GM12878 (cell line): ENCODE data around the gene ERICH4. TPM values are rescaled to one million over a fixed set of nuclear protein-coding genes. Genes with fewer than 3 reads are reported as not detected.
A peak's percentile ranks its signal among the peaks of the same experiment; 100 is the strongest.

Source experiments
- ATAC-seq: fragments of 200-7000 bp; cut with Tn5 transposase; 3 replicates; pipeline ENCODE4 v1.9.1; 2020; ENCODE audit warnings: mild to moderate bottlenecking, moderate library complexity
- BruUV-seq: library from RNA; stranded (reverse); fragments of 400-500 nt; replicated peaks from 2 replicates; lab custom pipeline; 2021; lab: Mats Ljungman, UMichigan
- CTCF ChIA-PET: fragments of 300-600 bp; sonication (Branson Sonifier 250); formaldehyde crosslinking; extraction: SDS; loops from one replicate; lab custom pipeline; 2021; ENCODE audit warnings: inconsistent platforms; lab: Yijun Ruan, JAX
- POLR2A ChIA-PET: fragments of 350-600 bp; formaldehyde crosslinking; extraction: SDS; loops from one replicate; lab custom pipeline; 2021; ENCODE audit warnings: inconsistent platforms; lab: Charles Lee
- RAD21 ChIA-PET: fragments of 300-600 bp; sonication (Branson Sonifier 250); formaldehyde crosslinking; loops from one replicate; lab custom pipeline; 2023; ENCODE audit warnings: antibody characterized with exemption; ENCODE audit not compliant: unreplicated experiment; lab: Charles Lee
- SMC1A ChIA-PET: fragments of 300-600 bp; sonication (Branson Sonifier 250); formaldehyde crosslinking; loops from one replicate; lab custom pipeline; 2023; ENCODE audit not compliant: unreplicated experiment, uncharacterized antibody; lab: Charles Lee
- DNase-seq: peaks from one replicate; pipeline ENCODE4 v3.0.0-alpha.2; 2011; ENCODE audit warnings: low read depth, low spot score
- FAIRE-seq: peaks from 3 replicates; lab custom pipeline; 2011; peaks lifted over from hg19 to GRCh38; lab: Jason Lieb, UNC
- H2AFZ ChIP-seq: 2 replicates; pipeline ENCODE4 v1.6.0; 2011; ENCODE audit warnings: low read depth, low read length, control low read depth; ENCODE audit not compliant: control insufficient read depth
- H3K27ac ChIP-seq: 2 replicates; pipeline ENCODE4 v1.5.1; 2011; ENCODE audit warnings: control low read depth; ENCODE audit not compliant: control insufficient read depth, insufficient read depth
- H3K27me3 ChIP-seq, 2 experiments: replicated peaks in 1 of 2; 2 replicates each; pipeline versions ENCODE4 v1.6.0 to v1.6.1; 2011; ENCODE audit warnings: low read length in 1 of 2; ENCODE audit not compliant: control insufficient read depth in 2 of 2, insufficient read depth in 2 of 2
- H3K36me3 ChIP-seq, 2 experiments: 2 replicates each; pipeline ENCODE4 v1.5.1; 2011; ENCODE audit warnings: low read length in 1 of 2; ENCODE audit not compliant: control insufficient read depth in 2 of 2, insufficient read depth in 2 of 2
- H3K4me1 ChIP-seq: 2 replicates; pipeline ENCODE4 v1.6.1; 2011; ENCODE audit warnings: mild to moderate bottlenecking, low read length, moderate library complexity, mixed read lengths; ENCODE audit not compliant: control insufficient read depth, insufficient read depth
- H3K4me2 ChIP-seq: 2 replicates; pipeline ENCODE4 v1.6.0; 2011; ENCODE audit warnings: control low read depth; ENCODE audit not compliant: control insufficient read depth, insufficient read depth
- H3K4me3 ChIP-seq: fragments of 200-600 bp; sonication (generic); 2 replicates; pipeline ENCODE4 v1.5.1; 2016
- H3K79me2 ChIP-seq: 2 replicates; pipeline ENCODE4 v1.6.0; 2011; ENCODE audit warnings: low read length; ENCODE audit not compliant: control insufficient read depth, insufficient read depth
- H3K9ac ChIP-seq: 2 replicates; pipeline ENCODE4 v1.8.0; 2011; ENCODE audit warnings: low read length, control low read depth, mixed read lengths; ENCODE audit not compliant: control insufficient read depth, insufficient read depth
- H3K9me3 ChIP-seq: replicated peaks from 3 replicates; pipeline ENCODE4 v1.5.1; 2011; ENCODE audit warnings: mild to moderate bottlenecking, low read length; ENCODE audit not compliant: control insufficient read depth, insufficient read depth
- H4K20me1 ChIP-seq: 2 replicates; pipeline ENCODE4 v1.6.0; 2011; ENCODE audit not compliant: control insufficient read depth, insufficient read depth
- BCLAF1 ChIP-seq: fragments of 450-650 bp; IDR thresholded peaks from 2 replicates; pipeline ENCODE4 v1.6.1; 2017; ENCODE audit warnings: antibody characterized with exemption, mild to moderate bottlenecking, moderate library complexity
- CEBPB ChIP-seq, 2 experiments: fragments of 150-350 bp in 1 of 2; IDR thresholded peaks; 2 replicates each; pipeline ENCODE4 v1.6.1; 2012 to 2014; ENCODE audit warnings: low read depth in 2 of 2, low read length in 2 of 2, borderline replicate concordance in 1 of 2, inconsistent platforms in 1 of 2
- CREM ChIP-seq: IDR thresholded peaks from 2 replicates; pipeline ENCODE4 v1.6.1; 2014; ENCODE audit warnings: antibody characterized with exemption, low read depth
- HDAC6 ChIP-seq: fragments of 200-600 bp; sonication (generic); IDR thresholded peaks from one replicate; pipeline ENCODE4 v1.8.0; 2017; ENCODE audit warnings: antibody characterized with exemption; ENCODE audit not compliant: unreplicated experiment
- KLF5 ChIP-seq: fragments of 450-650 bp; IDR thresholded peaks from 2 replicates; pipeline ENCODE4 v1.6.1; 2014; ENCODE audit warnings: mild to moderate bottlenecking; ENCODE audit not compliant: partially characterized antibody
- NBN ChIP-seq: fragments of 450-650 bp; IDR thresholded peaks from 2 replicates; pipeline ENCODE4 v1.6.1; 2016
- SUZ12 ChIP-seq: fragments of 200-600 bp; sonication (generic); IDR thresholded peaks from one replicate; pipeline ENCODE4 v1.6.1; 2018; ENCODE audit warnings: antibody characterized with exemption, mild to moderate bottlenecking; ENCODE audit not compliant: unreplicated experiment
- USF2 ChIP-seq: IDR thresholded peaks from 2 replicates; pipeline ENCODE4 v1.6.1; 2011; ENCODE audit warnings: low read depth, low read length, improper control_type of control experiment, borderline replicate concordance
- ZZZ3 ChIP-seq: IDR thresholded peaks from 2 replicates; pipeline ENCODE4 v1.6.1; 2011; ENCODE audit warnings: low read depth; ENCODE audit not compliant: control insufficient read depth, insufficient read length
- WGBS: methylation state at CpG from one replicate; pipeline ENCODE4 v1.1.6; 2016; ENCODE audit warnings: low lambda C conversion rate; ENCODE audit not compliant: insufficient replicate concordance, insufficient coverage; ENCODE audit errors: missing lambda C conversion rate; 5-methylcytosine and 5-hydroxymethylcytosine counted together
- in situ Hi-C: fragments of 300-500 bp; cut with MboI; formaldehyde crosslinking; loops from 9 replicates; pipeline ENCODE4 v1.14.3; 2018; ENCODE audit warnings: mixed read lengths
- intact Hi-C: fragments of 100-400 bp; cut with micrococcal nuclease; formaldehyde crosslinking; loops from one replicate; pipeline ENCODE4 v1.14.2; 2022; ENCODE audit not compliant: unreplicated experiment
- polyA plus RNA-seq, 11 experiments: library from polyadenylated mRNA; depleted of rRNA in 4 of 11; unstranded in 6 of 11; stranded (reverse) in 5 of 11; fragments of >200 nt; fragmentation: Nextera tagmentation in 4 of 11; fragmentation: Illumina TruSeq in 1 of 11; extraction: Ambion mirVana in 4 of 11; extraction: Trizol in 1 of 11; gene quantifications; 1 replicate in 1 of 11; 2 replicates in 10 of 11; pipeline versions ENCODE4 v1.2.1 to v1.2.3, GENCODE V29; 2011 to 2016; ENCODE audit warnings: inconsistent platforms in 2 of 11, missing spikeins in 2 of 11, low read depth in 1 of 11
- total RNA-seq, 4 experiments: library from RNA; depleted of rRNA in 3 of 4; stranded (reverse); fragments of >200 nt in 3 of 4; fragmentation: Illumina TruSeq in 1 of 4; extraction: Trizol in 1 of 4; gene quantifications; 2 replicates each; pipeline versions ENCODE4 v1.2.1 to v1.2.3, GENCODE V29; 2013 to 2021

The ERICH4 gene
- total and polyA plus RNA-seq, 10 of the 15 experiments (the other 5 are each of a cell fraction or from before 2014, with no cell fraction given): not detected

DNA sequence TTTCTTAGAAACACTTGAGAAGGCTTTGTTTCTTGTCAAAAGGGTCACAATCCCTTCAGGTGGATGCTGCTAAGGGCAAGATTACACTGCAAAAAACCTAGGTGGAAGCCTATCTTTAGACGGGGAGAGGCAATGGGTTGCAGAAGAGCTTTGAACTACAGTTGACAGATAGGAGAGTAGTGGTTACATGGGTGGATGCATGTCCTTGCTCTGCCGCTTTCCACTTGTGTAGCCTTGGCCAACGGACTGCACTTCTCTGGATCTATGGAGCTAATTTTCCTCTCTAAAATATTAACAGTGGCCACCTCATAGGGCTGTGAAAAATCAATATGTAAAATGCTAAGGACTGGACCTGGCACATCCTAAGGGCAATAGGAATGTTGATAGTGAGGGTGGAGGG, 44.4 kb upstream of the ERICH4 start:
- Histone ChIP-seq H3K27ac (peak overlapping the region; percentile 99), H3K36me3 (no peaks in the 10 kb centered on the region; a peak in 1 of 4 replicates), H3K4me1 (peaks cover 17% of the 10 kb centered on the region), H3K79me2 (peaks cover 51% of the 10 kb centered on the region), H3K9ac (peak overlapping the region; percentile 99), H3K27me3 (no peaks in the 10 kb centered on the region), H3K9me3 (no peaks in the 10 kb centered on the region), H3K4me2 (peak overlapping the region; percentile 89), H3K4me3 (peak overlapping the region; percentile 79), H4K20me1 (no peaks in the 10 kb centered on the region), H2AFZ (no peak overlapping the region)
- BruUV-seq: TSS peak; percentile 79
- POLR2A ChIA-PET: interaction anchor here (0.6 to 1.4 kb wide), 4 partner anchors 10 to 752 kb away, joined by 3 to 6 read pairs (median 4); partner anchors contain the start of gene B9D2
- in situ Hi-C loops (no loop called here), intact Hi-C loops (loop anchor here (5.0 kb wide), 1 partner anchor 136 kb away; the partner anchor contains the start of gene HNRNPUL1)
- 4% methylated on average over 3 of the region's 3 CpGs for WGBS
- SMC1A ChIA-PET: interaction anchor here (1.2 to 1.3 kb wide), 2 partner anchors 9 to 33 kb away, joined by 4 to 5 read pairs; no protein-coding TSS in a partner anchor
- no peak for TF ChIP-seq CEBPB (IDR thresholded peaks at IDR 0.05; ENCODE audit: borderline replicate concordance in 1 of 2, low read depth in 2 of 2, low read length in 2 of 2)
- TF ChIP-seq SUZ12: no peak
- TF ChIP-seq NBN: no peak
- no peak for TF ChIP-seq ZZZ3
- no peak for TF ChIP-seq BCLAF1
- no peak for TF ChIP-seq USF2
- no peak for TF ChIP-seq HDAC6
- no peak for TF ChIP-seq CREM
- TF ChIP-seq KLF5: no peak
- ATAC-seq (no peak), DNase-seq (no peak), FAIRE-seq (no peak)
- RAD21 ChIA-PET: no interaction called here
- CTCF ChIA-PET: interaction anchor here (0.9 to 1.4 kb wide), 3 partner anchors 10 to 42 kb away, joined by 3 read pairs; no protein-coding TSS in a partner anchor
